Vagina (tissue), 2 donors: Measurements from ENCODE around the gene EXTL2. TPM values are rescaled to one million over a fixed set of nuclear protein-coding genes. Genes with fewer than 3 reads are reported as not detected.
"Not testable (repeated sequence)": the region's sequence is repeated elsewhere in the genome, so short reads cannot be mapped to it uniquely, and the experiment has no call there.

Experiments used
- DNase-seq, 2 donors: peaks; one replicate each; pipeline ENCODE4 v3.0.0-alpha.2; 2017; ENCODE audit errors: extremely low spot score in 2 of 2
- H3K27ac ChIP-seq: fragments of 200-600 bp; sonication (generic); one replicate; pipeline ENCODE4 v1.5.1; 2019
- H3K27me3 ChIP-seq: fragments of 200-600 bp; sonication (generic); one replicate; pipeline ENCODE4 v1.5.1; 2019
- H3K36me3 ChIP-seq, 2 donors: fragments of 200-600 bp; sonication (generic); one replicate each; pipeline ENCODE4 v1.5.1; 2017 to 2019
- H3K4me1 ChIP-seq: fragments of 200-600 bp; sonication (generic); one replicate; pipeline ENCODE4 v1.5.1; 2019
- H3K4me3 ChIP-seq, 2 donors: fragments of 200-600 bp; sonication (generic); 1 replicate in 1 of 2; 2 replicates in 1 of 2; pipeline ENCODE4 v1.5.1; 2016 to 2019
- H3K9me3 ChIP-seq: fragments of 200-600 bp; sonication (generic); one replicate; pipeline ENCODE4 v1.5.1; 2019
- POLR2A ChIP-seq, 2 donors: fragments of 450-650 bp; IDR thresholded peaks; one replicate each; pipeline ENCODE4 v1.6.1; 2017; ENCODE audit warnings: antibody characterized with exemption in 2 of 2, mild to moderate bottlenecking in 2 of 2, moderate library complexity in 2 of 2
- POLR2AphosphoS5 ChIP-seq, 2 donors: sonication (generic); formaldehyde crosslinking; IDR thresholded peaks; one replicate each; pipeline ENCODE4 v1.9.0; 2017; ENCODE audit warnings: antibody characterized with exemption in 2 of 2, mild to moderate bottlenecking in 2 of 2, low read depth in 1 of 2; ENCODE audit not compliant: insufficient read depth in 1 of 2
- intact Hi-C: fragments of 100-400 bp; cut with DNase I; formaldehyde crosslinking; loops from one replicate; pipeline ENCODE4 v1.15.1; 2023
- total RNA-seq: library from RNA; depleted of rRNA; stranded (reverse); fragments of >200 nt; gene quantifications from one replicate; pipeline ENCODE4 v1.2.3, GENCODE V29; 2016
- TF ChIP-seq, protein P1 (sequence below), 3 experiments: fragments of 450-650 bp in 2 of 3; fragments of 200-600 bp in 1 of 3; sonication (generic) in 1 of 3; IDR thresholded peaks; one replicate each; pipeline ENCODE4 v1.5.1; 2017 to 2019; ENCODE audit warnings: antibody characterized with exemption in 3 of 3, mild to moderate bottlenecking in 2 of 3, moderate library complexity in 2 of 3

The EXTL2 gene
- total RNA-seq, 1 donor from 2014 or later = 10.1 TPM

DNA sequence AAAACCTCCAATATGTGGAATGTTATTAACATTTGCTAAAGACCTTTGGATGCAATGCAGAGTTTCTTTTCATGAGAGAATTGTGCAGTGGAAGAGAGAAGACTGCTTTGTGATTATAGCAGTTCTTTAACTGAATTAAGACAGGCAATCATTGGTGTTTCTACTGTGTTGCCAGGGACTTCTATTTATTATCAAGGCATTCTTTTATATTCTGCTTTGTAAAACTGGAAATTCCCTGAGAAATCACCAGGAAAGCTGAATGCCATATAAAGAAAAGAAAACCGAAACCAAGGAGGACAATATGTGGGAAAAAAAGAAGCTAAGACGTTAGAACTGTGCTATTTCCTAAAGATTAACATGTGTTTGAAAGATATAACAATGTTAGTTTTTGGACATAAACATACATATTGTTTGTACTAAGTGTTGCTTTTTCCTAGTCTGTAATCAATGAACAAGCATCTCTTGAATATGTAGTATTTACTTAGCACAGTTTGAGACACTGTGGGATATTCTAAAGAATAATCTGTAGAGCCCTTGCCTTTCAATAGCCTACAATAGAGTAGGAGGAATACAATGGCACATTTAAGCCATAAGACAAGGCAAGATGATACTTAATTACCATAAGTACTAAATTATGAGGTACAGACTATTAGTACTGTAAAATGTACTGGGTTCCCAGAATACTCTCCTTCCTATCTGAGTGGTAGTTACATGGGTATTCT lies 47.1 kb downstream of the EXTL2 start:
- Histone ChIP-seq H3K9me3 (no peaks in the 10 kb centered on the region), H3K27me3 (no peaks in the 10 kb centered on the region), H3K4me3 (peak overlapping the region; percentile 5 to 12), H3K4me1 (no peaks in the 10 kb centered on the region), H3K27ac (no peak overlapping the region), H3K36me3 (no peaks in the 10 kb centered on the region)
- no peak for TF ChIP-seq POLR2AphosphoS5 (IDR thresholded peaks at IDR 0.05; ENCODE audit: insufficient read depth in 1 of 2, low read depth in 1 of 2)
- no peak for TF ChIP-seq POLR2A (IDR thresholded peaks at IDR 0.05)
- TF ChIP-seq, protein P1, sequence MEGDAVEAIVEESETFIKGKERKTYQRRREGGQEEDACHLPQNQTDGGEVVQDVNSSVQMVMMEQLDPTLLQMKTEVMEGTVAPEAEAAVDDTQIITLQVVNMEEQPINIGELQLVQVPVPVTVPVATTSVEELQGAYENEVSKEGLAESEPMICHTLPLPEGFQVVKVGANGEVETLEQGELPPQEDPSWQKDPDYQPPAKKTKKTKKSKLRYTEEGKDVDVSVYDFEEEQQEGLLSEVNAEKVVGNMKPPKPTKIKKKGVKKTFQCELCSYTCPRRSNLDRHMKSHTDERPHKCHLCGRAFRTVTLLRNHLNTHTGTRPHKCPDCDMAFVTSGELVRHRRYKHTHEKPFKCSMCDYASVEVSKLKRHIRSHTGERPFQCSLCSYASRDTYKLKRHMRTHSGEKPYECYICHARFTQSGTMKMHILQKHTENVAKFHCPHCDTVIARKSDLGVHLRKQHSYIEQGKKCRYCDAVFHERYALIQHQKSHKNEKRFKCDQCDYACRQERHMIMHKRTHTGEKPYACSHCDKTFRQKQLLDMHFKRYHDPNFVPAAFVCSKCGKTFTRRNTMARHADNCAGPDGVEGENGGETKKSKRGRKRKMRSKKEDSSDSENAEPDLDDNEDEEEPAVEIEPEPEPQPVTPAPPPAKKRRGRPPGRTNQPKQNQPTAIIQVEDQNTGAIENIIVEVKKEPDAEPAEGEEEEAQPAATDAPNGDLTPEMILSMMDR (IDR thresholded peaks at IDR 0.05) = no peak
- DNase-seq = no peak
- intact Hi-C loops = no loop called here

DNA sequence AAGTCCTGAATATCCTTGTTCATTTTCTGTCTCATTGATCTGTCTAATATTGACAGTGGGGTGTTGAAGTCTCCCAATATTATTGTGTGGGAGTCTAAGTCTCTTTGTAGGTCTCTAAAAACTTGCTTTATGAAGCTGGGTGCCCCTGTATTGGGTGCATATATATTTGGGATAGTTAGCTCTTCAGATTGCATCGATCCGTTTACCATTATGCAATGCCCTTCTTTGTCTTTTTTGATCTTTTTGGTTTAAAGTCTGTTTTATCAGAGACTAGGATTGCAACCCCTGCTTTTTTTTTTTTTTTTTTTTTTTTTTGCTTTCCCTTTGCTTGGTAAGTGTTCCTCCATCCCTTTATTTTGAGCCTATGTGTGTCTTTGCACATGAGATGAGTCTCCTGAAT lies 51.5 kb downstream of the EXTL2 start:
- H3K4me1 ChIP-seq, intact Hi-C loops, DNase-seq, H3K4me3 ChIP-seq, H3K27me3 ChIP-seq, H3K9me3 ChIP-seq, H3K27ac ChIP-seq, H3K36me3 ChIP-seq: not testable (repeated sequence)

DNA sequence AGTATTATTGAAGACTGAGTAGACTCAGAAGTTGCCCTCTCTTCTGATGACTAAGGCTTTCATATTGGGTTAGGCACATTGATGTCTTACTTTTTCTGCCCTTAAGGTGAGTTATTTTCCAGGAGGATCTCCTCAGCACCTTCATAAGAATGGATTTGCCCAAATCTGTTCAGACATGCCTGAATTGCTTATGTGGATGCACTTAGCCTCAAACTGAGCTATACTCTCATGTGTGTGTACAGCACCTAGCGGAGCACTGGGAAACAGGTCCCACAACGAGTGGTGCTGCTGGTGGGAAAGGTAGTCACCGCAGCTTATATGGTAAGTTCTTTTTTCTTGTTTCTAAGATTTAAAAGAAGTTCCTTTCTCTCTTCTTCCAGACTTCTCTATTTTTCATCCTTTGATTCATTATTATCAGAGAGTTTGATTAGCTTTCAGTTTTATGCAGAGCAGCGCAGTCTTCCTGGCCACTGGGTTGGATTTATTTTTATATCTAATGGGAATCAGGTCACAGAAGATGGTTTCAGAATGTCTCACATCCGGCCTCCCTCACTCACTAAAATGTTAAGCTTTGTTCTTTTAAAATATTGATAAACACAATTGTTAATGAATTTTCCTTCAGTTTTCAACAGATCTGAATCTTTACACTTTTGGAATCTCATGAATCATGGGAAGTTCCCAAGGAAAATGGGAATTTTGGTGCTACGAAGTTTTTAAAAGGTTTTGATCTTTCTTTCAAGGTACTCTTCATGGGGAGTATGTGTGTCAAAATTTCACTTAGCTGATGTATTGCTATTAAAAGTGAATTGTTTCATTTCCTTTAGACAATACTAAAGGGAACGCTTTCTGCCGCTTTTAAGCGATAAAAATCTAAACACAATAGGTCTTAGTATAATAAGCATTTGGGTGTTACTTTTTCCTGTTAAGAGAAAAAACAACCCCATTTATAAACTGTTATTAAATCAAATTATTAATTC lies 58.5 kb downstream of the EXTL2 start:
- DNase-seq = no peak
- no peaks in the 10 kb centered on the region for H3K36me3 ChIP-seq
- H3K4me3 ChIP-seq = no peak overlapping the region
- no peaks in the 10 kb centered on the region for H3K9me3 ChIP-seq
- H3K27ac ChIP-seq = no peak overlapping the region
- H3K4me1 ChIP-seq = no peaks in the 10 kb centered on the region
- no peaks in the 10 kb centered on the region for H3K27me3 ChIP-seq
- no peak for TF ChIP-seq POLR2AphosphoS5 (IDR thresholded peaks at IDR 0.05; ENCODE audit: insufficient read depth in 1 of 2, low read depth in 1 of 2)
- TF ChIP-seq, protein P1 (IDR thresholded peaks at IDR 0.05) = no peak
- TF ChIP-seq POLR2A (IDR thresholded peaks at IDR 0.05) = no peak
- intact Hi-C loops = no loop called here

- H3K27ac ChIP-seq = no peak overlapping the region
- TF ChIP-seq POLR2AphosphoS5 (IDR thresholded peaks at IDR 0.05; ENCODE audit: insufficient read depth in 1 of 2, low read depth in 1 of 2) = no peak
- TF ChIP-seq, protein P1 (IDR thresholded peaks at IDR 0.05) = no peak
- no peak for TF ChIP-seq POLR2A (IDR thresholded peaks at IDR 0.05)
- H3K4me3 ChIP-seq = no peak overlapping the region
- DNase-seq = no peak
- H3K36me3 ChIP-seq = no peaks in the 10 kb centered on the region
- H3K9me3 ChIP-seq = no peaks in the 10 kb centered on the region
- intact Hi-C loops = no loop called here
- H3K27me3 ChIP-seq = no peaks in the 10 kb centered on the region
- no peaks in the 10 kb centered on the region for H3K4me1 ChIP-seq
Observed at GRCh38 chr1:100834777-100835660, 59.6 kb downstream of the EXTL2 start.
